Subcutaneous adipose tissue (tissue), 4 donors: Measurements from ENCODE around the gene COL5A2. TPM values are rescaled to one million over a fixed set of nuclear protein-coding genes. Genes with fewer than 3 reads are reported as not detected.

Source experiments
- small RNA-seq: library from RNA; depleted of rRNA; stranded (forward); fragments of <200 nt; gene quantifications from one replicate; pipeline ENCODE3, GENCODE V24; 2016
- total RNA-seq, 4 donors: library from RNA; depleted of rRNA; stranded (reverse); fragments of >200 nt; gene quantifications; one replicate each; pipeline ENCODE4 v1.1.0, GENCODE V29; 2016
- TF ChIP-seq, protein P1 (sequence below): fragments of 450-650 bp; IDR thresholded peaks from one replicate; pipeline ENCODE4 v1.5.1; 2016; ENCODE audit warnings: low read depth, mild to moderate bottlenecking, control low read depth, antibody characterized with exemption, moderate library complexity

The COL5A2 gene
- total RNA-seq, 4 donors from 2014 or later = 61.8 to 146 (median 97.2) TPM

GRCh38 chr2:188986839-188987238 lies 192.7 kb downstream of the COL5A2 start:
- TF ChIP-seq, protein P1, sequence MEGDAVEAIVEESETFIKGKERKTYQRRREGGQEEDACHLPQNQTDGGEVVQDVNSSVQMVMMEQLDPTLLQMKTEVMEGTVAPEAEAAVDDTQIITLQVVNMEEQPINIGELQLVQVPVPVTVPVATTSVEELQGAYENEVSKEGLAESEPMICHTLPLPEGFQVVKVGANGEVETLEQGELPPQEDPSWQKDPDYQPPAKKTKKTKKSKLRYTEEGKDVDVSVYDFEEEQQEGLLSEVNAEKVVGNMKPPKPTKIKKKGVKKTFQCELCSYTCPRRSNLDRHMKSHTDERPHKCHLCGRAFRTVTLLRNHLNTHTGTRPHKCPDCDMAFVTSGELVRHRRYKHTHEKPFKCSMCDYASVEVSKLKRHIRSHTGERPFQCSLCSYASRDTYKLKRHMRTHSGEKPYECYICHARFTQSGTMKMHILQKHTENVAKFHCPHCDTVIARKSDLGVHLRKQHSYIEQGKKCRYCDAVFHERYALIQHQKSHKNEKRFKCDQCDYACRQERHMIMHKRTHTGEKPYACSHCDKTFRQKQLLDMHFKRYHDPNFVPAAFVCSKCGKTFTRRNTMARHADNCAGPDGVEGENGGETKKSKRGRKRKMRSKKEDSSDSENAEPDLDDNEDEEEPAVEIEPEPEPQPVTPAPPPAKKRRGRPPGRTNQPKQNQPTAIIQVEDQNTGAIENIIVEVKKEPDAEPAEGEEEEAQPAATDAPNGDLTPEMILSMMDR = no peak

- TF ChIP-seq, protein P1 = no peak
These were observed 194.9 kb downstream of the COL5A2 start for GRCh38 chr2:188984680-188985079.

DNA sequence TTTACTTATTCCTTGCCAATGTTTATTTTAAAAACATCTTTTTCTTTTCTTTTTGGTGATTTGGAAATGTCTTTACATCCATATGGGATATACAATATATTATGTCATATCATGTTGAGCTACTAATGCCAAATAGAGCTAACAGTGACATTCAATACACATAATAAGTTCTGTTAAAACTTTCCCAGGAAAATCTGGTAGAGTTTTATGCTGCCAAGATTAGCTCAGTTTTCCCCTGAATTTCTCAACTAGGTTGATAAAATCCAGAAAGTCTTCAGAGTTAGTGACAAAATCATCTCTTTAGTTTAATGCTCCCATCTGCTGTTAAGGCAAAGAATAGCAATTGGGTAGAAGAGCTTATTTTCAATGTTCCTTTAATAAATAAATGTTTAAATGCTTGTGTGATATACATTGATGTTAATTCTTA lies 195.5 kb downstream of the COL5A2 start:
- TF ChIP-seq, protein P1 = no peak

DNA sequence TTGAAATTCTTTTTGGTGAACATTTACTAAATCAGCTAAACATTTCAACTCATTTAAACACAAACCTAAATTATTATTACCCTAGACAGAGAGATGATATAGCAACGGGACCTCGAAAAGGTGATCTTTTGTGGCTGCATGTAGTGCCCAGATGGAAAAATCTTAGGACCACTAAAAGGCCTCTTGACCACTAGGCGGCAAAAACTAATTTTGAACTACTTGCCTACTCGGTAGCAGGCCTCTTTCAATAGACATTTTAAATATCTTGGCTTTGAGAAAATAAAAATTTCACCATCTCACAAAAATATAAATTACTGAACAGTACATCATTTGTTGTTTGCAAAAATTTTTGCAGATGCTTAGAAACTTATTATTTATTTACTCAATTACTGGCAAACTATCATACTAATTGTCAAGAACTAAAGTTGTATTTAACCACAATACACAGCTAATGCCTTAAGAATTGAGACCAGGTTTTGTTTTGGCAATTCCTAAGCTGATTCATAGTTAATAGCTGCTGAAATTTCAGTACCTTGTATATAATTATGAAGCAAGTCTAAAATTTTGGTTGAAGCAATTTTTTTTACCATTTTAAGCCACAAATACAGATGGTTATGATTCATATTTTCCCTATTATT lies 196.0 kb downstream of the COL5A2 start:
- TF ChIP-seq, protein P1 = no peak

Small RNAs within 50 kb of the gene (small RNA-seq; reads per million reads assigned to genes)
- gene MIR3129 = 0.85 reads per million

Other genes starting within 250 kb of the COL5A2 start
- 100 to 1,000 TPM; 115 to 629 (median 242) TPM for gene COL3A1, start 205.4 kb downstream of the COL5A2 start, total RNA-seq